ENCODE data around the gene THUMPD1. TPM values are rescaled to one million over a fixed set of nuclear protein-coding genes. Genes with fewer than 3 reads are reported as not detected.
"Not testable (repeated sequence)": the region's sequence is repeated elsewhere in the genome, so short reads cannot be mapped to it uniquely, and the experiment has no call there.

Gene THUMPD1
- polyA plus RNA-seq, 3 donors = 75.4 to 86.6 (median 76.2) TPM

DNA sequence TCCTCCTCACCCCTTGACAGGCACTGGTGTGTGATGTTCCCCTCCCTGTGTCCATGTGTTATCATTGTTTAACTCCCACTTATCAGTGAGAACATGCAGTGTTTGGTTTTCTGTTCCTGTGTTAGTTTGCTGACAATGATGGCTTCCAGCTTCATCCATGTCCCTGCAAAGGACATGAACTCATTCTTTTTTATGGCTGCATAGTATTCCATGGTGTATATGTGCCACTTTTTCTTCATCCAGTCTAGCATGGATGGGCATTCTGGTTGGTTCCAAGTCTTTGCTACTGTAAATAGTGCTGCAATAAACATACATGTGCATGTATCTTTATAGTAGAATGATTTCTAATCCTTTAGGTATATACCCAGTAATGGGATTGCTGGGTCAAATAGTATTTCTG lies 39.9 kb downstream of the THUMPD1 start:
- DNase-seq (ENCODE audit: low read depth in 3 of 3, low spot score in 2 of 3) = not testable (repeated sequence)

DNA sequence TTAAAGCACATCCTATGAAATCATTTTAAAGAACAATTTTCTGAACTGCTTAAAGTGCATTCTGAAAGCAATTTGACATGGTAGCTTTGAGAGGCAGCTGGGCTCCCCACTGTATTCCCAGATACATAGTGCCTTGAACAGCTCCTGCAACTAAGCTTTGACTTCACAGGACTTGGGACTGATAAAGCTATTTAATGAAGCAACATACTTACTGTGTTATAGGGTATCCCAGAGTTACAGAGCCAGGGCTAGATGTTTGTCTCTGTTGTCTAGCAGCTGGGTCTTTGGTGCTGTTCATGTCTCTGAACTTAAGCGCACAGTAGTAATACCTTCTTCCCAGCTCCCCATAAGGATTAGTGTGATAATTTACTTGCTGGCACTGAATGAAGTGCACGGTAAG lies 45.0 kb downstream of the THUMPD1 start:
- no peak for DNase-seq (ENCODE audit: low read depth in 3 of 3, low spot score in 2 of 3)

DNA sequence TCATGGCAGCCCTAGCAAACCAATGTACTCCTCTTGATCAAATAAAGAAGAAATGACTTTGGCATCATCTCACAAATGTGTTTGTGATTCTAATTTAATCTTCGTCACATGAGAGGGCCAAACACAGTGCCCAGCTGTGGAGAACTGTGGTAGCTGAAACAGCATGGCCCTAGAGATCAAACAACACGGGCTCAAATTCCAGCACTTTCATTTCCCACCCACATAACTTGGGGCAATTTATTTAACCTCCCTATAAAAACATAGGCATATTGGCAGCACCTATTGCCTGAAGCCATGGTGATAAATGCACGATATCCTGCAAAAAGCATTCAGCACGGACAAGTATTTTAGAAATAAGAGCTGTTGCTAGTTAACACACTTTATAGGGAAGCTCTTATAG lies 46.6 kb downstream of the THUMPD1 start:
- DNase-seq (ENCODE audit: low read depth in 3 of 3, low spot score in 2 of 3) = no peak

DNA sequence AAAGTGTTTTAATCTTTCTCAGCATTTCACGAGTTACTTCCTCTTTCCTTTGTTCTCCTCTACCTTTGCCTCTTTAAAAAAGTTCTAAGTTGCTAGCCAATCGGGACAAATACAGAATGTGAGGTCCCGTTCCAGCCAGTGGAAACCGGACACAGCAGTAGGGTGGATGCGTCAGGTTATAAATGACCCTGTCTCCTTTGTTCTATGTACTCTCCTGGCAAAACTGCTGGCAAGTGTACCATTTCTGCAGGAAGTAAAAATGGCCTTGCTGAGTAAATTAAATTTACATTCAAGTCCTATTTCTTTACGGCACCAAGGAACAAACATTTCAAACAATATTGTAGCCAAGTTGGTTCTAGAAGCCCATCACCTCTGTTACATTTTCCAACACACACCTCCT lies 47.5 kb downstream of the THUMPD1 start:
- not testable (repeated sequence) for DNase-seq (ENCODE audit: low read depth in 3 of 3, low spot score in 2 of 3)

DNA sequence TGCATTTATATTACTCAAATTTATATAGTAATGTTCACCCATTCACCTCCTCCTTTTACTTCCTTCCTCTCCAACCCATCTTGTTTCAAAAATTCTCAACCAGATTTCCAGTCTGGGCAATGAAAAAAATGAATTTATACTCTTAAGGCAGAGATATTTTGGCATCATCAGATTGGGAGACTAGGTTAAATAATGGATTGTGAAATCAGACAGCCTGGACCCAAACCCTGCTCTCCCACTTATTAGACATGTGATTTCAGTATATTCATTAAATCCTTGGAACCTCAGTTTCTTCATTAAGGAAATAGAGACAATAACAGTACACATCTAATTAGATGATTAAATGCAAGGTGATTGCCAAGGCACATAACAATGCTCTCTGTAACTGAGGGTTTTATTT lies 52.0 kb downstream of the THUMPD1 start:
- DNase-seq (ENCODE audit: low read depth in 3 of 3, low spot score in 2 of 3) = no peak

DNA sequence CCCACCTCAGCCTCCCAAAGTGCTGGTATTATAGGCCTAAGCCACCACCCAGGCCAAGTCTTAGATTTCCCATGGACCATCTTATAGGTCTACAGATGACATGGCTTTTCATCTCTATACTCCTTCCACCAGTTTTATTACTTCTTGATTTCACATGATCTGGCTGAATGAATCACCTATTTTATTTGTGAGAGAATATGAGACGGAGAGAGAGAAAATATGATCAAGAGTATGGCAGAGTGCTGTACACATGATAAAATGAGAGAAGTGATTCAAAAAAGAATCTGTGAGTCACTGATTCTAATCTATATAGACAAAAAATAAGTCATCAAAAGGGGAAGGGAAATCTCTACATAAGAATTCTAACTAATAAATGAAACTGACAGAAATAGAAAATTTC lies 57.8 kb downstream of the THUMPD1 start:
- DNase-seq (ENCODE audit: low read depth in 3 of 3, low spot score in 2 of 3) = no peak

Other genes starting within 250 kb of the THUMPD1 start
- 10 to 100 TPM; 58.6 to 76.2 (median 58.9) TPM for gene ACSM2B, start 165.5 kb downstream of the THUMPD1 start, polyA plus RNA-seq (ENCODE audit: insufficient read length in 3 of 3)
- gene ACSM1, start 44.1 kb downstream of the THUMPD1 start, polyA plus RNA-seq (ENCODE audit: insufficient read length in 3 of 3) = 1 to 10 TPM in 2 of 3 donors, under 1 TPM in 1; 0.96 to 3.4 (median 1.0) TPM
- 100 to 1,000 TPM; 115 to 128 (median 125) TPM for gene ACSM3, start 22.2 kb upstream of the THUMPD1 start, polyA plus RNA-seq (ENCODE audit: insufficient read length in 3 of 3)
- gene ERI2, start 64.7 kb upstream of the THUMPD1 start, polyA plus RNA-seq (ENCODE audit: insufficient read length in 3 of 3) = 10 to 100 TPM; 30.1 to 35.2 (median 35.0) TPM
- gene REXO5, start 64.7 kb upstream of the THUMPD1 start, polyA plus RNA-seq (ENCODE audit: insufficient read length in 3 of 3) = 1 to 10 TPM; 4.9 to 7.4 (median 7.0) TPM
- gene DCUN1D3, start 158.5 kb upstream of the THUMPD1 start, polyA plus RNA-seq (ENCODE audit: insufficient read length in 3 of 3) = 1 to 10 TPM; 9.0 to 9.6 (median 9.3) TPM
- 10 to 100 TPM; 49.8 to 50.6 (median 50.0) TPM for gene LYRM1, start 159.0 kb upstream of the THUMPD1 start, polyA plus RNA-seq (ENCODE audit: insufficient read length in 3 of 3)

Measured in right renal cortex interstitium (tissue), 3 donors.